ENCODE measurements around the gene FCAMR. TPM values are rescaled to one million over a fixed set of nuclear protein-coding genes. Genes with fewer than 3 reads are reported as not detected.

The FCAMR gene
- total and polyA plus RNA-seq, 2 of the 4 experiments (the other 2 are of a cell fraction) = not detected

GRCh38 chr1:207009182-207009850 lies 39.1 kb upstream of the FCAMR start:
- Histone ChIP-seq H2BK20ac (ENCODE audit: low read depth, low read length) (no peak overlapping the region), H4K8ac (ENCODE audit: low read depth in 2 of 2, low read length in 2 of 2) (no peak overlapping the region), H3K56ac (ENCODE audit: extremely low read depth, insufficient read depth, low read length) (no peak overlapping the region), H3K4me3 (ENCODE audit: insufficient read depth, low read depth, low read length) (no peak overlapping the region), H2BK15ac (ENCODE audit: low read depth, low read length) (no peak overlapping the region), H3K4me2 (ENCODE audit: low read depth, low read length) (no peak overlapping the region), H3K27ac (ENCODE audit: insufficient read depth, low read length) (no peak overlapping the region), H3K18ac (ENCODE audit: low read depth, low read length) (no peak overlapping the region), H2BK120ac (ENCODE audit: low read depth, low read length) (no peak overlapping the region), H2BK5ac (ENCODE audit: low read depth, low read length, poor library complexity, severe bottlenecking) (no peak overlapping the region), H3K9me1 (ENCODE audit: insufficient read depth, low read length) (peaks cover 6% of the 10 kb centered on the region), H3K27me3 (ENCODE audit: control insufficient read depth, insufficient read depth, low read length) (peaks cover 6% of the 10 kb centered on the region; the same call in 1 of the 2 replicates), H3K23ac (ENCODE audit: low read depth, low read length) (no peak overlapping the region), H2AK9ac (replicated peaks; ENCODE audit: low read depth, low read length, poor library complexity) (no peak overlapping the region), H3K4me1 (ENCODE audit: control insufficient read depth, insufficient read depth, low read length) (peaks cover 6% of the 10 kb centered on the region), H3K14ac (replicated peaks; ENCODE audit: low read depth, low read length) (no peak overlapping the region), H4K20me1 (ENCODE audit: insufficient read depth, low read length) (no peaks in the 10 kb centered on the region), H2AFZ (replicated peaks; ENCODE audit: low read length, poor library complexity) (peak overlapping the region; percentile 24), H4K5ac (ENCODE audit: low read depth, low read length) (no peak overlapping the region), H3K9ac (ENCODE audit: low read depth, low read length) (no peak overlapping the region), H3K4ac (ENCODE audit: low read depth, low read length) (no peak overlapping the region), H3K9me3 (ENCODE audit: control insufficient read depth, insufficient read depth, low read length) (no peaks in the 10 kb centered on the region; the same call in 1 of the 2 replicates), H3K36me3 (ENCODE audit: control insufficient read depth, insufficient read depth, low read length) (no peaks in the 10 kb centered on the region), H4K91ac (ENCODE audit: insufficient read depth, low read depth, low read length) (no peak overlapping the region), H2AK5ac (ENCODE audit: low read depth, low read length) (0 out of 2 replicates have a peak overlapping the region, but pooled peaks have one; percentile 44), H3K79me1 (ENCODE audit: low read depth in 1 of 2, low read length in 2 of 2) (no peaks in the 10 kb centered on the region)
- ChIA-PET CTCF (no interaction called here), POLR2A (ENCODE audit: unreplicated experiment) (no interaction called here)
- dilution Hi-C loops (cut with HindIII; ENCODE audit: low sequenced_read_pairs, unreplicated experiment) (no loop called here), in situ Hi-C loops (cut with MboI; ENCODE audit: low sequenced_read_pairs) (no loop called here), intact Hi-C loops (cut with micrococcal nuclease) (no loop called here)
- TF ChIP-seq ELK1 (IDR thresholded peaks at IDR 0.05; ENCODE audit: borderline replicate concordance, low read depth, low read length) = no peak
- no peak for TF ChIP-seq SMC3 (IDR thresholded peaks at IDR 0.05; ENCODE audit: low read depth, low read length)
- TF ChIP-seq MAZ (IDR thresholded peaks at IDR 0.05; ENCODE audit: borderline replicate concordance, low read depth, low read length) = no peak
- ATAC-seq (ENCODE audit: low read depth) (no peak), DNase-seq (no peak)
- 92% methylated on average over 9 of the region's 10 CpGs; no CpG with 5 or more reads in 1 of the 2 experiments for WGBS, 2 experiments (ENCODE audit: extremely low coverage in 2 of 2, insufficient read length in 1 of 2)
- BruUV-seq (replicated peaks) = no TSS peak

Measured in IMR-90 (cell line).